Hematopoietic multipotent progenitor cell treated with erythropoietin and hydrocortisone succinate and interleukin-3 and kit ligand, for 17 days (in vitro differentiated cells): Measurements from ENCODE around the gene RPL18A.

Experiments
- DNase-seq: peaks from one replicate; pipeline ENCODE4 v3.0.0-alpha.2; 2015; ENCODE audit warnings: low spot score

Gene RPL18A

DNA sequence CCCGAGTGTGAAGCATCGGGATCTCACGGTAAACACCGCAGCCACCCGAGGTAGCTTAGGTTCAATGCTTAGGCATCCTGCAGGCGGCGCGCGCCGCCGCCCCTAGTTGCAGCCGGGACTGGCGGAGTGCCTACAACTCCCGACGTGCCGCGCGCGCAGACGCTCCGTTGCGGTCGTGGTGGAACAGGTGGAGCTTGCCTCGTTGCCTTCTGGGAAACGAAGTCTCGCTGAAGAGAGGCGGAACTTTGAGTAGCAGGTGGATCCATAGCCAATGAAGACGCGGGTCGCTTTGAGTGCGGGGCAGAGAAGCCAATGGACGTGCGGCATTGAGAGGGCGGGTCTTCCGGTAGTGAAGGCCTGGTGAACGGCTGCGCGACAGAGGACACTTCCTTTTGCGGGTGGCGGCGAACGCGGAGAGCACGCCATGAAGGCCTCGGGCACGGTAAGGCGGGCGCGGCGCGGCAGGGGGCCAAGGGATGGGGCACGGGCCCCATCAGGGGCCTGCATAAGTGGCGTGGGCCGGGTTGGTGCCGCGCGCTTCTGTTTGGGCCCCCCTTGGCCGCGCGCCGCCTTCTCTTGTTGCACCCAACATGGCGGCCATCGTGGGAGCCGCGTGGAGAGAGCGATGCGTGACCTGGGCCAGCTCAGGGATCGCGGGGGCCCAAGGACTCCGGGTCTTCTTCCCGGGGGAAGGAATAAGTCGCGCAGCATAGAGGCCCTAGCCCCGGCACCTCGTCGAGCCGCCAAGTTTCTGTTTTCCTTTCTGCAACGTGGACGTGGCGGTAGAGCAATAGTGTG lies at the start of gene RPL18A:
Gene RPL18A (plus strand): TSS at position 378 of the 798 bp plus-strand sequence. CDS start 47 bp downstream, at position 425.
- peak; percentile 100 for DNase-seq

DNA sequence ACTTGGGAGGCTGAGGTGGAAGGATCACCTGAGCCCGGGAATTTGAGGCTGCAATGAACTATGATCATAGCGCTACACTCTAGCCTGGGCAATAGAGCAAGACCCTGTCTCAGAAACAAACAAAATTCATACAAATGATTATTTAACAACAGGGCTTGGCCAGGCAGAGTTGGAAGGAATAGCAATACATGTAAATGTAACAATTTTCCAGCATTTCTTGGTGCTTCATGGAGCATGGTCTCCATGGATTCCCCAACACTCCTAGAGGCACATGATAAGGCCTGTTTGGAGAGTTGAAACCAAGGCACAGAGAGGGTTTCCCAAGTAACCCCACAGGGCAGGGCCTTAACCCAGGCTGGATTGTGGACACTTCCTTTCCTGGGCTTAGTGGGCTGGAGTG lies 48.6 kb upstream of the RPL18A start:
- no peak for DNase-seq

DNA sequence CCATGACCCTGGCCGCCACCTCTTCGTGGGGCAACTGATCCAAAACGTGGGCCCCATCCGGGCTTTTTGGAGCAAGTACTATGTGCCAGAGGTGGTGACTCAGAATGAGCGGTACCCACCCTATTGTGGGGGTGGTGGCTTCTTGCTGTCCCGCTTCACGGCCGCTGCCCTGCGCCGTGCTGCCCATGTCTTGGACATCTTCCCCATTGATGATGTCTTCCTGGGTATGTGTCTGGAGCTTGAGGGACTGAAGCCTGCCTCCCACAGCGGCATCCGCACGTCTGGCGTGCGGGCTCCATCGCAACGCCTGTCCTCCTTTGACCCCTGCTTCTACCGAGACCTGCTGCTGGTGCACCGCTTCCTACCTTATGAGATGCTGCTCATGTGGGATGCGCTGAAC lies 48.0 kb upstream of the RPL18A start:
- DNase-seq, result no peak

DNA sequence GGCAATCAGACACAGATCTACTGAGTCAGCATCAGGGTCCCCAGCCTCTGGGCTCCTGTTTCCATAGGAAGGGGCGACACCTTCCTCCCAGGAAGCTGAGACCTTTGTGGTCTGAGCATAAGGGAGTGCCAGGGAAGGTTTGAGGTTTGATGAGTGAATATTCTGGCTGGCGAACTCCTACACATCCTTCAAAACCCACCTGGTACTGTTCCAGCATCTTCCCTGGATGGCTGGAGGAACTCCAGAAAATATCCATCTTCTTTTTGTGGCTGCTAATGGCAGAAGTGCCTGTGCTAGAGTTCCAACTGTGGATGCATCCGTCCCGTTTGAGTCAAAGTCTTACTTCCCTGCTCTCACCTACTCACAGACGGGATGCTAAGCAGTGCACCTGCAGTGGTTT lies 47.6 kb upstream of the RPL18A start:
- no peak for DNase-seq

DNA sequence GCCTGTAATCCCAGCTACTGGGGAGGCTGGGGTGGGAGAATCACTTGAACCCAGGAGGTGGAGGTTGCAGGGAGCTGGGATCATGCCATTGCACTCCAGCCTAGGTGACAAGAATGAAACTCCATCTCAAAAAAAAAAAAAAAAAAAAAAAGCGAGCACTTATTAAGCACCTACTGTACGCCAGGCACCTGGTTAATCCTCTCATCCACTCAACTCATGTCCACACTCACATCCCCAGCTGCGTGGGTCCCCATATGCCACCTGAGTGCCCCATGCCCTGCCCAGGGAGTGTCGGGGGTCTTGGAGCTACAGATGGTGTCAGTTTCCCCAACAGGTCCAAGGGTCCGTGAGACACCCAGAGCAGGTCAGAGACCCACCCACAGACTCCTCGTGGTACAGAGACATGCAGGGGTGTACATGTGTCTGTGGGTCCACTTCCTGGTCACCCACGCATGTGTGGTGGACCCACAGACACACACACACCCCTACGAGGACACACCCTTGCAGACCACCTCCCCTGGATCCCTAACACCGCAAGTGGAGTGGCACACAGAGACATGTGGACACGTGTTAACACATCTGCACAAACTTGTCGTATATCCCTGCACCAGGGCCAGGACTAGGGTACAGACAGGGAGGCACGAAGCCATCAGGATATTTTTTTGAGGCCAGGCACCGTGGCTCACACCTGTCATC lies 41.9 kb upstream of the RPL18A start:
- no peak for DNase-seq

DNA sequence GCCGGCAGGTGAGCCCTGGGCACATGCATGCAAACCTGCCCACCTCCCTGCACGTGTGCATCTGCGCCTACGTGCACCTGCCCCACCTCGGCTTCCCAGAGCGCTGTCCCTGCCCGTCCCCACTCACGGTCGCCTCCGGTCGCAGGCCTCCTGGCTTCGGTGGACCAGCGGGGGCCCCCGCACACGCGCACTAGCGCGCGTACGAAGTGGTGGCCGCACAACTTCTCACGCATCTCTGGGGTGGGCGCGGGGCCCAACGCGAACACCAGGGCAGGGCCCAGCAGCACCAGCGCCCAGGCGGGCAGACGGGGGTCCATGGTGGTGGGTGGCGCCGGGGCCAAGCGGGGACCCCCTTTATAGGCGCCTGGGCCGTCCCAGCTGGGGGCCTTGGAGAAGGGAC lies 38.5 kb upstream of the RPL18A start, which contains the start of gene INSL3:
Gene INSL3 (minus strand): TSS at position 330 of the 400 bp plus-strand sequence. CDS start 13 bp downstream, at position 317.
- DNase-seq, result no peak

DNA sequence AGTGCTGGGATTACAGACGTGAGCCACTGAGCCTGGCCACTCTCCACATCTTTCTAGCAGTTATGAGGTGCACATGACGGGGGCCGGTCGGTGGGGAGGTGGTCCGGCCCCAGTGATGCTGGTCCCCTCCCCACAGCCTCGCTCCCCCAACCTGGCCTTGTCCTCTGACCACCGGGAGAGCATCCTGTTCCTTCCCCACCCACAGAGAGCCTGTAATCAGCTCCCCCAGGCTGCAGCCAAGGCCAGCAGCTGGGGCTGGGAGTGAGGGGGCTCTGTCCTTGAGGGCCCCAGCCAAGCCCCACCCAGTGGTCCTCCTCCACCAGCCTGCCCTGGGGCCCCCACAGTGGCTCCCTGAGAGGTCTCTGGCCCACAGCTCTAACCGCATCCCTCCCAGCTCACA lies 35.4 kb upstream of the RPL18A start:
- no peak for DNase-seq

DNA sequence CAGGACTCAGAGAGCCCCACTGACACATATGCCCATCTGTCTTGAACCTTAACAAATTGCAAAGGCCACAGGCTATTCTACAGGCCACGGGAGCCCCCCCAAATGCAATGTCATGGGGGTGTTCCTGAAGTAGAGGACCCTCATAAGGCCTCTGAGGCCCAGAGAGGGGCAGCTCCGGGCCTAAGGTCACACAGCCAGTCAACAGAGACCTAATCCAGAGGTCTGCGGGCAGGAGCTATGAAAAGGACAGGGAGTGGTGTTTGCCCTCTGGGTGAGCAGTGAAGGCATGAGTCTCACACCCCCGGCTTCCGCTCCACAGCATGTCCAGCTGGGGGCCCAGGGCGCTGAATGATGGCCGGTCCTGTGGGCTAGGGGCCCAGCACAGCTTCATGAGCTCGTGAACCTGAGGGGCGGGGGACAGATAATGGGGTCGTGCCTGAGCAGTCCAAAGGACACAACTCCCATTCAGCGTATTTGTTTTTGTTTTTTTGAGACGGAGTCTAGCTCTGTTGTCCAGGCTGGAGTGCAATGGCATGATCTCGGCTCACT lies 33.1 kb upstream of the RPL18A start:
- DNase-seq, result no peak

DNA sequence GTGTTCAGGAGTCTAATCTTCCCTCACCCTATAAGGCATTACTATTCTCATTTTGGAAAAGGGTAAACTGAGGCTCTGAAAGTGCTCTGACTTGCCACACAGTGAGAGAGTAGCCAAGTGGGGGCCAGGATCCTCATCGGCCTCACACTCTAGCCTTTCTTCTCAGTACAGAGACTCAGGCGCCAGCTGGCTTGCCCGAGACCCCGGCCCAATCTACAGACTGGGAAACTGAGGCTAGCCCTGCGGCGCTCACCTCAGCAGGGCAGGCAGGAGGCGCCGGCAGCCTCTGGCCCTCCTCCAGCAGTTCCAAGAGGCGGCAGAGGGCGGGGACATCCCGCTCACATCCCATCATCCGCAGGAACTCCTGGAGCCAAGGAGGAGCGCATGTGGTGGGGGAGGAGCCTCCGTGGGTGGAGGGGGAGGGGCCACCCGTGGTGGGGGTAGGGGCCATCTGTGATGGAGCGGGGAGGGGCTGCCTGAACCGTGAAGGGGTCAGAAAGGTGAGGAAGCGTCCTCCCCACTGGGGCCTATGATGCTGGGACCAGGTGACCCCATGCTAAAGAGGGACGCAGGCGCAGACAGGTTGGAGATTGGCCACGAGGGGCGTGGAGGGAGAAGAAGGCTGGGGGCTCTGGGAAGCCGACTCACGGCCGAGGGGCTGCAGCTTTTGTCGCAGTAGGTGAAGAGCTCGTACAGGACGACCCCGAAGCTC lies 29.7 kb upstream of the RPL18A start:
- no peak for DNase-seq

DNA sequence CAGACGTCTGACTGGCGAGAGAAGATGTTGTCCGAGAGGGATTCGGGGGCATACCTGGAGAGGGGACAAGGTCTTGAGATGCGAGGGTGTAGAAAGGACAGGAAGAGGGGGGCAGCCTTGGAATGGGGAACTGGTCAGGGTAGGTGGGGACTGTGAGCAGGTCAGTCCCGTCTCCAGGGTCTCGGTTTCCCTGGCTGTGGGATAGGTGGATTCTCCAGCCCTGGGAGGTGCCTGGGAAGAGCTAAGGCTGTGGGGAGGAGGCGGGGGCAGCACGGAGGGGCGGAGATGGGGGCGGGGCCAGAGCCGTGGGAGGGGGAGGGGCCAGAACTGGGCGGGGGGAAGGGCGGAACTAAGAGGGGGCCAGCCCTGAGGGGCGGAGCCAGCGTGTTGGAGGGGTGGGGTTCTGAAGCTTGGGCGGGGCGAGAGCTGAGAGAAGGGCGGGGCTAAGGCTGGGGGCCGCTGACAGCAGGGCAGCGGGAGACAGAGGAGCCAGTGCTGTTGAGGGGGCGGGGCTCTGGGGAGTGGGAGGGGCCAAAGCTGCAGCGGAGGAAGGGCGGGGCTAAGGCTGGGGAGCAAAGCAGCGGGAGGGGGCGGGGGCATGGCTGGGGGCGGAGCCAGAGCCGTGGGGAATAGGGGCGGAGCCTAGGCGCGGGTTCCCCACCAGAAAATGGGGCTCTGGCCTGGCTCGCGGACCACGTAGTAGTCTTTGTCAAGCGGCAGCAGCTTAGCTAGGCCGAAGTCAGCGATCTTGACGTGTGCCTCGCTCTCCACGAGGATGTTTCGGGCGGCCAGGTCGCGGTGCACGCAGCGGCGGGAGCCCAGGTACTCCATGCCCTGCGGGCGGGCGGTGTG lies 28.9 kb upstream of the RPL18A start:
- DNase-seq, result peak; percentile 6

DNA sequence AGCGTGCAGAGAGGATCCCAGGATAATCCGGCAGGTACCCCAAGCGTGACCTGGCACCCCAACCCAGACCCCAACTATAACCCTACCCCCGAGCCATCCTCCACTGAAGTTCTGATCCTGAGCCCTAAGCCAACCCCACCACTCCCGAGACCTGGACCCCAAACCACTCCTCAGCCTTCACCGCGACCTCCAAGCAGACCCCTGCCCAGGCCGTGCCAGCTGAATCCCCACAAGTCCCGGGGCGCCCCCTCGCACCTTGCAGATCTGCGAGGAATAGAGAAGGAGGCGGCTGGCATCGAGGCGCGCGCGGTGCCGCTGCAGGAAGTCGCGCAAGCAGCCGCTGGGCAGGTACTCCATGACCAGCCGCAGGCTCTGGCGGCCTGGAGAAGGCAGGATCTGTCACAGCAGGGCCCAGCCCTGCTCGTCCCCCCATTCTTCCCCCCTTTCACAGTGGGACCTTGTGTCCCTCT lies 28.3 kb upstream of the RPL18A start:
- DNase-seq, result no peak

DNA sequence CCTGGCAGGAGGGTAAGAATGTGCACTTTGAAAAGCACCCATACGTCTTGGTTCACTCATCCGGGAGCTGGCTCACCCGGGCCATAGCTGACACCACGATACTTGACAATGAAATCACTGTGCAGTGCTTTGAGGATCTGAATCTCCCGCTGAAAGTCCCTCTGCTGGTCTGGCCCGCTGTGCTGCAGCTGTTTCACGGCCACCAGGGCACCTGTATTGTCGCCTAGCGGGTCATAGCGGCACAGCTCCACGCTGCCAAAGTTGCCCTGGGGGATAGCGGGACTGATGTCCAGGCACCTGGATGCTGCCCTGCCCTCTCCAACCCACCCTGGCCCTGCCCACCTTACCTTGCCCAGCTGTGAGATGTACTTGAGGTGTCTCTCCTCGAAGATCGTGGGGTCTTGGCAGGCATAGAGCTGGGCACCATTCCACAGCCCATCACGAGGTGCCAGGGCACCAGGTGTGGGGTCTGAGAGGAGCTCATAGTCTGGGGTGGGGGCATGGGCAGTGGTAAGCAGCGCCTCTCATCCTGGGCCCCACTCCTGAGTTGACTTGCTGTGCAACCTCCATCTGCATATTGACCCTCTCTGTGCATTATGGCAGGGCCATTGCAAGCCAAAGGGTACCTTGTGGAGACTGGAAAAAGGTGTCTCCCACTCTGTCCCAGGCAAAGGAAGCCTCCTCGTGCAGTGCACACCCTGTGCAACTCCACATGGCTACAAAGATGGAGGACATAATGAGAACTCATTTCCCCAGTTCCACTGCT lies 27.1 kb upstream of the RPL18A start:
- DNase-seq, result no peak

DNA sequence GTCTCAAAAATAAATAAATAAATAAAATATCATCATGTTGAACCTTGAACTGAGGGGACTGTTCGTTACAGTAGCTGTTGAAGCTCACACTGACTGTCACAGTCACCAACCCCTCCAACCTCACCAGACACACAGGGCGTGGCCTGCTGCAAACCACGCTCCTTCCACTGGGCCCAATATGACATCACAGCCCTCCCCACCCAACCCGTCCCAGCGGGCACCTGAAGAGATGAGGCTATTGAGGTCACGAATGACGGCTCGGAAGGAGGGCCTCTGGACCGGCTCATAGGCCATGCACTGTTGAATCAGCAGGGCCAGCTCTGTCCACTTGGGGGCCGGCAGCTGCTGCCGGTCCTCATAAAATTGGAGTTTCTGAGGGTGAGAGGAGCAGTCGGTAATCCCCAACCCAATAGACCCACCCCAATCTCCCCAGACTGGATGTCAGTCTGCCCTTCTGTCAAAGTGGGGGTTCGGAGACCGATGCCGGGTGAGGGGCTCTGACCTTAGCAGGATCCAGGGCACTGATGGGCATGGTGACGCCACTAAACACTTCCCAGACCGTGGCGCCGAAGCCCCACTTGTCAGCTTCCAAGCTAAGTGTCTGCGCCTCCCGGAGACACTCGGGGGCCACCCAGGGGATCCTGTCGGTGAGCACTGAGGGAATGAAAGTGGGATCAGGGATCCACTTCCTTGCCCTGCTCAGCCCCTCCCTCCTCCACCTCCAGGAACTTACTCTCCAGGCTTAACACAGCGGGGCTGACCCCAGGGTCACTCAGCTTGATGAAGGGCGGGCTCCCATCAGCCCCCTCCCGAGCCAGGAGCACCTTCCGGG lies 25.1 kb upstream of the RPL18A start:
- no peak for DNase-seq

DNA sequence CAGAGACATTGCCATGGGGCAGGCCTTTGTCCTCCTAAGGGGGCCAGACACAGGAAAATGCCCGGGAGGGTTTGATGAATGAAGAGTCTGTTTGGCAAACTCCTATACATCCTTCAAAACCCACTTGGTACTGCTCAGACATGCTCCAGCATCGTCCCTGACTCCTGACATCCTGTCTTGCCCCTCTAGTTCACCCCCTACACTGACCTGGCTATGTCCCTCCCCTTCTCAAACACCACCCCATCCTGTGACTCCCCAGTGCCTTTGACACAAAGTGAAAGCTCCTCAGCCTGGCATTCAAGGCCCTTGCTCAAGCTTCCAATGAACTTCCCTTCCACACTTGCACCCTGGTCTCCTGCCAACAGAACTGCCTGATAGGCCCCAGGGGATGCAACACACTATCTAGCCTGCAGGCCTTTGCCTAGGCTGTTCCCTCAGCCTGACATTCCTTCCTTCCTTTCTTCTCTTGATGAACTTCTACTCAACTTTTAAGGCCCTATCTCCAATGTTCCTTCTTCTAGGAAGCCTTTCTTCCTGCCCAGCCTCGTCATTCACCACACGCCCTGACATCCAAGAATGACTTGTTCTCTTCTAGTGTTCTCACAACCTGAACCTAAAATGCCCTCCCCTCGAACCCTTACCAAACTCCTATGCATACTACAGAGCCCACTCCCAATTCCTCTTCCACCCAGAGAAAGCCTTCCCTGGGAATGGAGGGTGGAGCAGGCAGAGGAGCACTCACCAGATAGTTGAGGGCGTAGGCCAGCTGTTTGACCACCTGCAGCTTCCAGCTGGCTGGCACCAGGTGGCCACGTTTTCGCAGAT lies 24.3 kb upstream of the RPL18A start:
- no peak for DNase-seq

DNA sequence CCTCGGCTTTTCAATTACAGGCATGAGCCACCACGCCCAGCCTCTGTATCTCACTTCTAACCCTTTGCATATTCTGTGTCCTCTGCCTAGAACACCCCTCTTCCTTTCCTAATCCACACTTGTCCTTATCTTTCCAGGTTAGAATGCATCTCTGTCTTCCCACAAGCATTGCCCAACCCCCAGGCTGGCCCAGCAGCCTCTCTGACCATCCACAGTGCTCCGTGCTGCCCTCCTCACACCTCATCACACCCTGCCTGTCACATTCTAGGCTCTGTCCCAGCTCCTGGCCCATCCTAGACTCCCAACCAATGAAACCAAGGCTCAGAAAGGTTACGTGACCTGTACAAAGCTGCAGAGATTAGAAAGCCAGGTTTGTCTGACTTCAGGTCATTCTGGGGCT lies 23.2 kb upstream of the RPL18A start:
- DNase-seq, result no peak

DNA sequence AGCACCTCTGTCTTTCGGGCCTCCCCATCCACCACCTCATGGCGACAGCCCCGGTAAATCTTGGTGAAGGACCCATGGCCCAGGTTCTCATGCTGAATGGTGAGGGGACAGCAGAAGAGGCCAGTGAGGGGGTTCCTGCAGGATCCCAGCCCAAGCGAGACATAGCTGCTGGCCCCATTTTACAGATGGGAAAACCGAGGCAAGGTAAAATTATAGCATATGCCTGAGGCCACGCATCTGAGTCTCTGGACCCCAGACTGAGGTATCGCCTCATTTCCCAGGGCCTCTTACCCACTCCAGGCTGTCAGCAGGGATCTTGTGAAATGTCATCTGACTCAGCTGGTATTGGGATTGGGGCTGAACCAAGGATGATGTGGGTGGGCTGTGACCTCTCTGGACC lies 21.7 kb upstream of the RPL18A start:
- no peak for DNase-seq

DNA sequence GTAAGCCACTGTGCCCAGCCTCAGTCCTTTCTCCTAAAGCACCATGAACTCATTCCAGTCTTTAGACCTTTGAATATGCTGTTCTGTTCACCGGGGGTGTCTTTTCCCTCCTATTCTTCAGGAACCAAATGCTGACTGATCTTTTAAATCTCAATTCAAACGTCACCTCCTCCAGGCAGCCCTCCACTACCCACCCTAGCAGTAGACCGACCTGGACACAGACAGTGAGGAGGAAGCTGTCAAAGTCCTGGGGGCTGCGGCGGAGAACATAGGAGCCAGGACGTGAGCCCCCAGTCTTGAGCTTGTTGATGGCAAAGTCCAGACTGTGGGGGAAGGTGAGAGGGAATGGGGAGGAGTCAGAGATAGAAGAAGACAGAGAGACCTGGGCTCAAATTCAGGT lies 19.7 kb upstream of the RPL18A start:
- no peak for DNase-seq

DNA sequence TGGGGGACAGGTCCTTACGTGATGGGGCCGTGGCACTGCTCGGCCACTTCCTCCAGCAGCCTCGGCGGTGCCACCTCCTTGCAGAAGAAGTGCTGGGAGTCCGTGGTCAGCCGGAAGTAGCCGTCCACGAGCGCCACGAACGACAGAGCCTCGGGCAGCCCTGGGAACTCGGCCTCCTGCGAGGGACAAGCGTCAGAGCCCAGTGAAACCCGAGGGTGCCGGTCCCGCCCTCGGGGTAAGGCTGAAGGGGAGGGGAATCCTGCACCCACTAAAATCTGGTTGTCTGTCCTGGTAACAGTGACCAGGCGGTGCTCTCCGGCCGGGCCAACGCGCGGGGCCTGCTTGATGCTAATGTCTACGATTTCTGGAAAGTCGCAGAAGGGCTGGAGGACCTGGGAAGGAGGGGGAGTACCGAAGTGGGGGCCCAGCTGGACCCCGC lies 18.3 kb upstream of the RPL18A start:
- DNase-seq, result no peak
